Esophagus squamous epithelium (tissue), 5 donors: ENCODE data around the gene DENND10. TPM values are rescaled to one million over a fixed set of nuclear protein-coding genes. Genes with fewer than 3 reads are reported as not detected.

ENCODE experiments used
- DNase-seq: peaks from one replicate; lab custom pipeline; 2025; lab: John Stamatoyannopoulos, UW
- H3K27ac ChIP-seq, 4 donors: fragments of 200-600 bp; sonication (generic); one replicate each; pipeline ENCODE4 v1.5.1; 2016 to 2019; ENCODE audit warnings: mild to moderate bottlenecking in 1 of 4
- H3K27me3 ChIP-seq, 4 donors: fragments of 200-600 bp; sonication (generic); 1 replicate in 3 of 4; 2 replicates in 1 of 4; pipeline versions ENCODE4 v1.5.1 to v1.6.0; 2017 to 2021; ENCODE audit warnings: antibody characterized with exemption in 1 of 4
- H3K36me3 ChIP-seq, 3 donors: fragments of 200-600 bp; sonication (generic); one replicate each; pipeline ENCODE4 v1.5.1; 2016 to 2019
- H3K4me1 ChIP-seq, 3 donors: fragments of 200-600 bp; sonication (generic); one replicate each; pipeline ENCODE4 v1.5.1; 2017 to 2019
- H3K4me3 ChIP-seq, 4 donors: fragments of 200-600 bp; sonication (generic); 1 replicate in 3 of 4; 2 replicates in 1 of 4; pipeline ENCODE4 v1.5.1; 2016 to 2019; ENCODE audit warnings: mild to moderate bottlenecking in 2 of 4, moderate library complexity in 1 of 4
- H3K9me3 ChIP-seq, 3 donors: fragments of 200-600 bp; sonication (generic); one replicate each; pipeline ENCODE4 v1.5.1; 2016 to 2019
- POLR2A ChIP-seq, 4 donors: fragments of 450-650 bp; IDR thresholded peaks; one replicate each; pipeline ENCODE4 v1.6.1; 2017; ENCODE audit warnings: antibody characterized with exemption in 4 of 4, mild to moderate bottlenecking in 4 of 4, moderate library complexity in 3 of 4
- WGBS, 2 donors: methylation state at CpG; one replicate each; pipeline ENCODE4 v1.1.5; 2018; 5-methylcytosine and 5-hydroxymethylcytosine counted together
- intact Hi-C: fragments of 100-400 bp; cut with DNase I; formaldehyde crosslinking; loops from one replicate; pipeline ENCODE4 v1.15.0; 2022
- total RNA-seq, 4 donors: library from RNA; depleted of rRNA; stranded (reverse); fragments of >200 nt; gene quantifications; one replicate each; pipeline ENCODE4 v1.1.0, GENCODE V29; 2016
- TF ChIP-seq, protein P1 (sequence below), 6 experiments: fragments of 450-650 bp in 4 of 6; fragments of 200-600 bp in 2 of 6; sonication (generic) in 2 of 6; IDR thresholded peaks; one replicate each; pipeline ENCODE4 v1.5.1; 2016 to 2019; ENCODE audit warnings: antibody characterized with exemption in 6 of 6, mild to moderate bottlenecking in 4 of 6, moderate library complexity in 4 of 6
- donor health status: DM: yes; HTN: yes; CAD: no.

DENND10 gene
- total RNA-seq, 4 donors from 2014 or later = 20.8 to 43.6 (median 37.1) TPM

DNA sequence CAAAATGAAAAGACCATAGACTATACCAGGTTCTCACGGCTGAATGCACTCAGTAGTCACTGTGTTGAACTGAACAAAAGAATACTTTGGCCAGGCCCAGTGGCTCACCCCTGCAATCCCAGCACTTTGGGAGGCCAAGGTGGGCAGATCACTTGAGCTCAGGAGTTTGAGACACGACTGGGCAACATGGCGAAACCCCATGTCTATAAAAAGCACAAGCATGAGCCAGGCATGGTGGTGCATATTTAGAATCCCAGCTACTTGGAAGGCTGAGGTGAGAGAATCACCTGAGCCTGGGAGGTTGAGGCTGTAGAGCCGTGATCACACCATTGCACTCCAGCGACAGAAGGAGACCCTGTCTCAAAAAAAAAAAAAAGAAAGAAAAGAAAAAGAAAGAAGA, 49.1 kb downstream of the DENND10 start:
- DNase-seq = no peak
- no peaks in the 10 kb centered on the region for H3K9me3 ChIP-seq
- WGBS, 2 donors = 87 to 94% methylated on average over 4 of the region's 5 CpGs
- no peaks in the 10 kb centered on the region for H3K4me1 ChIP-seq
- no peaks in the 10 kb centered on the region for H3K27me3 ChIP-seq
- intact Hi-C loops = no loop called here
- no peak overlapping the region for H3K4me3 ChIP-seq
- TF ChIP-seq POLR2A (IDR thresholded peaks at IDR 0.05) = no peak
- TF ChIP-seq, protein P1, sequence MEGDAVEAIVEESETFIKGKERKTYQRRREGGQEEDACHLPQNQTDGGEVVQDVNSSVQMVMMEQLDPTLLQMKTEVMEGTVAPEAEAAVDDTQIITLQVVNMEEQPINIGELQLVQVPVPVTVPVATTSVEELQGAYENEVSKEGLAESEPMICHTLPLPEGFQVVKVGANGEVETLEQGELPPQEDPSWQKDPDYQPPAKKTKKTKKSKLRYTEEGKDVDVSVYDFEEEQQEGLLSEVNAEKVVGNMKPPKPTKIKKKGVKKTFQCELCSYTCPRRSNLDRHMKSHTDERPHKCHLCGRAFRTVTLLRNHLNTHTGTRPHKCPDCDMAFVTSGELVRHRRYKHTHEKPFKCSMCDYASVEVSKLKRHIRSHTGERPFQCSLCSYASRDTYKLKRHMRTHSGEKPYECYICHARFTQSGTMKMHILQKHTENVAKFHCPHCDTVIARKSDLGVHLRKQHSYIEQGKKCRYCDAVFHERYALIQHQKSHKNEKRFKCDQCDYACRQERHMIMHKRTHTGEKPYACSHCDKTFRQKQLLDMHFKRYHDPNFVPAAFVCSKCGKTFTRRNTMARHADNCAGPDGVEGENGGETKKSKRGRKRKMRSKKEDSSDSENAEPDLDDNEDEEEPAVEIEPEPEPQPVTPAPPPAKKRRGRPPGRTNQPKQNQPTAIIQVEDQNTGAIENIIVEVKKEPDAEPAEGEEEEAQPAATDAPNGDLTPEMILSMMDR (IDR thresholded peaks at IDR 0.05) = no peak
- no peak overlapping the region for H3K27ac ChIP-seq
- H3K36me3 ChIP-seq = peaks cover 17 to 100% (median 31%) of the 10 kb centered on the region in 3 donors

DNA sequence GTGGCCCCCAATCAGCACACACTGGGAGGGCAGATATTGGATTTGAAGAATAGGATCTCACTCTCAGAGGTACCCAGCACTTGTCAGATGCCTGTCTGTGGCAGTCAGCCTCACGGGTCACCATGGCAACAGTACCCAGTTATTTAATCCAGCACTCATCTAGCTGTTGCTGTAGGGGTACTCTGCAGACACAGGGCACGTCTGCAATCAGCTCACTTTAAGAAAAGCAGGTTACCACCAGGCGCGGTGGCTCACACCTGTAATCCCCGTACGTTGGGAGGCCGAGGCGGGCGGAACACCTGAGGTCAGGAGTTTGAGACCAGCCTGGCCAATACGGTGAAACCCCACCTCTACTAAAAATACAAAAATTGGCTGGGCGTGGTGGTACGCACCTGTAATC, 49.7 kb downstream of the DENND10 start:
- H3K9me3 ChIP-seq = no peaks in the 10 kb centered on the region
- peaks cover 17 to 100% (median 31%) of the 10 kb centered on the region in 3 donors for H3K36me3 ChIP-seq
- no peak overlapping the region for H3K4me3 ChIP-seq
- no peak for DNase-seq
- H3K4me1 ChIP-seq = no peaks in the 10 kb centered on the region
- H3K27me3 ChIP-seq = no peaks in the 10 kb centered on the region
- TF ChIP-seq, protein P1 (IDR thresholded peaks at IDR 0.05) = no peak
- no peak for TF ChIP-seq POLR2A (IDR thresholded peaks at IDR 0.05)
- 94 to 95% methylated on average over 4 to 11 of the region's 12 CpGs for WGBS, 2 donors
- no peak overlapping the region for H3K27ac ChIP-seq
- intact Hi-C loops = no loop called here

DNA sequence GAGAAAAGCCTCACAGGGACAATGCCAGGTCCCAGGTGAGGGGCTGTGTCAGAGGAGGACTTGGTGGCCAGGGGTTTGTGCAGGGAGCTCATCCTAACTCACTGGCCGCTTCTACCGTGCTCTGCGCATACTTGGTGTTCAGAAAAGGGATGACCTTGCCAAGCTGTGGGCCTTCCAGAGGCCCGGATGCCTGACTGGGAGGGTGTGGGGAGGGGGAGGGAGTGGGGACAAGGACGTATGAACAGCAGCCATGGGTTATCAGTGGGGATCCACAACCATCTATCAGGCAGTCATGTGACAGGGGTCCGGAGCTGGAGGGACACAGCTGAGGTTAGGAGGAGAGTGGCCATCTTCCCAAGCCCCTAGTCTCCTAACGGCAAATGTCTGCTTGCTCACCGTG, 55.4 kb downstream of the DENND10 start:
- H3K4me3 ChIP-seq = no peak overlapping the region
- H3K4me1 ChIP-seq = peaks cover 2 to 20% (median 3%) of the 10 kb centered on the region in 3 donors
- no peak overlapping the region for H3K27ac ChIP-seq
- no peak for TF ChIP-seq POLR2A (IDR thresholded peaks at IDR 0.05)
- TF ChIP-seq, protein P1 (IDR thresholded peaks at IDR 0.05) = no peak
- DNase-seq = no peak
- H3K9me3 ChIP-seq = no peaks in the 10 kb centered on the region
- H3K27me3 ChIP-seq = no peaks in the 10 kb centered on the region
- peaks cover 22 to 82% (median 42%) of the 10 kb centered on the region in 3 donors for H3K36me3 ChIP-seq
- 79 to 93% methylated on average over 7 of the region's 8 CpGs for WGBS, 2 donors
- intact Hi-C loops = no loop called here

DNA sequence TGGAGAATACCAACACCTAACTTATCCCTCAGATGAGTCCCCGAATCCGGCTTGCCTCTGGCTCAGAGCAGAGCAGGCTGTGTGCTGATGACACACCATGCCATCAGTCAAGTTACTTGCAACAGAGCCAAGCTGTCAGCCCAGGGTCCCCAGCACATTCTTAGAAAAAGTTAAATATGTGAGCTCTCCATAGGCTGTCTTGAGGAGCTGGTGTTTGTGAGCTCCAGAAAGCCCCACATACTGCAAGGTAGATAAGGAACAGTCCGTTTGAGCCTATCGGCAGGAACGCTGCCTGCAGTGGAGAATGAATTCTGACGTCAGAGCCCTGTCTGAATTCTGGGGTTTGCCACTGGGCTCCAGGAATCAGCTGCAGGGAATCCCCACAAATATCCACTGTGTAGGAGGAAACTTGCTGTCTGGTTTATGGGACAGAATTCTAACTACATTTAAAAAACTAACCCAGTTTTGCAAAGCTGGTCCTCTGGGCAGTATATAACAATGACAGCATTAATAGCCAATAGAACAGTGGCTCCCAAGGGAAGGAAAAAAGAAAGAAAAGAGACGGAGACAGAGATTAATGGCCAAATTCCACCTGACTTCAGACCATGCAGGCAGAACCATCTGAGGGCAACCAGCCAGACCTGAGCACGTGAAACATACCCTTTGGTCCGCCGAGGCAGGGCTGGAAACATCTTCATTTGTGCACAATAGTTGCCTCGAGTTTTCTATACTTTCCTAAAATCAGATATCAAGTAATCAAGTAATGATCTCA, 58.0 kb downstream of the DENND10 start:
- DNase-seq = no peak

More for the DNA sequence above, 58.0 kb downstream of the DENND10 start:
- Histone ChIP-seq H3K4me3 (no peak overlapping the region), H3K36me3 (peaks cover 13 to 58% (median 16%) of the 10 kb centered on the region in 3 donors), H3K9me3 (no peaks in the 10 kb centered on the region), H3K27me3 (no peaks in the 10 kb centered on the region), H3K27ac (no peak overlapping the region), H3K4me1 (peaks cover 7 to 41% (median 16%) of the 10 kb centered on the region in 3 donors)
- intact Hi-C loops = no loop called here
- no peak for TF ChIP-seq POLR2A (IDR thresholded peaks at IDR 0.05)
- TF ChIP-seq, protein P1 (IDR thresholded peaks at IDR 0.05) = no peak
- 47 to 62% methylated on average over 11 of the region's 11 CpGs for WGBS, 2 donors
